Mesothelial cell of epicardium (in vitro differentiated cells): ENCODE results near the gene TSPAN8. TPM values are rescaled to one million over a fixed set of nuclear protein-coding genes. Genes with fewer than 3 reads are reported as not detected.
"Not testable (repeated sequence)": the region's sequence is repeated elsewhere in the genome, so short reads cannot be mapped to it uniquely, and the experiment has no call there.

Experiments used
- DNase-seq, 2 experiments: peaks; one replicate each; pipeline ENCODE4 v3.0.0; 2021; ENCODE audit warnings: low spot score in 2 of 2; ENCODE audit not compliant: unreplicated experiment in 2 of 2
- H3K27ac Mint-ChIP-seq: 2 replicates; pipeline ENCODE4 v1.8.0; 2021; ENCODE audit warnings: mixed read lengths
- H3K27me3 Mint-ChIP-seq: 2 replicates; pipeline ENCODE4 v1.8.0; 2021; ENCODE audit warnings: low read depth, mixed read lengths
- H3K36me3 Mint-ChIP-seq: 2 replicates; pipeline ENCODE4 v1.8.0; 2021; ENCODE audit warnings: mixed read lengths
- H3K4me1 Mint-ChIP-seq: 2 replicates; pipeline ENCODE4 v1.8.0; 2021; ENCODE audit warnings: mixed read lengths
- H3K4me3 Mint-ChIP-seq: 2 replicates; pipeline ENCODE4 v1.8.0; 2021; ENCODE audit warnings: mild to moderate bottlenecking, moderate library complexity, mixed read lengths
- H3K9me3 Mint-ChIP-seq: 2 replicates; pipeline ENCODE4 v1.8.0; 2021; ENCODE audit warnings: mixed read lengths
- CTCF ChIP-seq: fragments of 200-600 bp; sonication (generic); IDR thresholded peaks from one replicate; pipeline ENCODE4 v1.5.0; 2021; ENCODE audit warnings: antibody characterized with exemption; ENCODE audit not compliant: unreplicated experiment
- total RNA-seq: library from RNA; stranded (reverse); gene quantifications from 3 replicates; pipeline ENCODE4 v1.2.1, GENCODE V29; 2021

TSPAN8 gene
- total RNA-seq, 1 donor from 2014 or later: not detected

DNA sequence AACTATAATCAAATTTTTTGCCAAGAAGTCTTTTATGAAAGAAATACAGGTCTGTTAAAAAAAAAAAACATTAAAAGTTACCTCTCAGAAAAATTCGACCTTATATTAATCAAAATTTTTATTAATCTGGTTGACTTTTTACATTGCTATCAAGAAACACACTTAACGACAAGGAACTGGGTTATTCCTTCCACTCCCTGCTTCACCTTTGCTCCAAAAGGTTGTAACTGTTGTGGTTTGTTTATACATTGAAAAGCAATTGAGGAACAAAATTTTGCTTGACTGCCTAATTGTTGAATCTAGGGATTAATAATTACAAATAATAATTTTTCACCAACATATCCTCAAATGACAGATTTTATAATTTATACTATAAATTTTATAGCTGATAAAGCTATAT is 28.4 kb downstream of the TSPAN8 start:
- no peak for TF ChIP-seq CTCF
- Mint-ChIP-seq H3K27me3 (peaks cover 10% of the 10 kb centered on the region), H3K9me3 (no peaks in the 10 kb centered on the region), H3K27ac (no peak overlapping the region), H3K4me3 (no peak overlapping the region), H3K36me3 (no peaks in the 10 kb centered on the region), H3K4me1 (peaks cover 5% of the 10 kb centered on the region)
- no peak for DNase-seq

DNA sequence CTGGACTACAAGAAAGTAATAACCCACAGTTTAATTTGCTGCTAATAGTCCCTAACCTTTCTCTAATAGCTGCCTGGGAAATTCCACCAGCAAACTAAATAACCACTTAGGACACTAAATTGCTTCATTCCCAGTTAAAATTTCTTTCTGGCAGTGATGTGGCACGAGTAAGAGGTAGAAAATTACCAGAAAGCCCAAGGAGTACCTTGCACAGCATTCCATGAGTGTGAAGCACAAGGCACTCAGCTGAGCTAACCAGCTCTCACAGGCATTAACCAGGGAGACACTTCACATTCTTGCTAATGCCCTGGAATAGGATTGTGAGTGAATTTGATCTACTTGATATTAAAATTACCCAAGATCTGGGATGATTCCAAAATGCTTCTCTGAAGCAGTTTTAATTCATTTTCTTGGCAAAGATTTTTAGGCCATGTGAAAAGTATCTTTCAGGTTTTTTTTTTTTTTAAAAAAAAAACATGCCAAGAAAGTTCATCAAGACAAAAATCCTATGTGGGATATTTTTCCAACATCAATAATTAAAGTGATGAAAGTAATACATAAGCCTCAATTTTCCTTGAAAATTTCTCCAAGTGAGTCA is 29.5 kb downstream of the TSPAN8 start:
- Mint-ChIP-seq H3K9me3 (no peaks in the 10 kb centered on the region), H3K4me3 (no peak overlapping the region), H3K27ac (no peak overlapping the region), H3K27me3 (peaks cover 2% of the 10 kb centered on the region), H3K36me3 (no peaks in the 10 kb centered on the region), H3K4me1 (peaks cover 5% of the 10 kb centered on the region)
- no peak for DNase-seq
- TF ChIP-seq CTCF: no peak

GRCh38 chr12:71125949-71126348 is 31.9 kb downstream of the TSPAN8 start:
- no peaks in the 10 kb centered on the region for H3K9me3 Mint-ChIP-seq
- H3K4me1 Mint-ChIP-seq: peaks cover 5% of the 10 kb centered on the region
- H3K4me3 Mint-ChIP-seq: no peak overlapping the region
- TF ChIP-seq CTCF: no peak
- DNase-seq: no peak
- no peak overlapping the region for H3K27ac Mint-ChIP-seq
- H3K36me3 Mint-ChIP-seq: no peaks in the 10 kb centered on the region
- no peaks in the 10 kb centered on the region for H3K27me3 Mint-ChIP-seq

DNA sequence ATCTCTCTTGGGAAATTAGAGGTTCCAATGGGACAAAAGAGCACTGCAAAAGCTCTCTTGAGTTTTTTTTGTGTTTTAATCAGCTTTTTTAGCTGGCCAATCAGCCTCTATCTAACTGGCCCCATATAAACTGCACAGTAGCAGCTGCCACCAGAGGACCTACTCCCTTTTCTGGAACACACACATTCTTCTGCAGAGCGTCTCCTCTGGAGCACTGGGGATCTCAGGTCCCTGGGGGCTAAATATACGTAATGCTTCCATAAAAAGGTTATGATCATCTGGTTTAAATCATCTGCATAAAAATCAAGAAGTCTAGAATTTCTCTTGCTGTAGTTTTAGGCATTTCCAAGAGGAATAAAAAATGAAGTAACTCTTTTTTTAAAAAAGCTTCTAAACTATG is 32.3 kb downstream of the TSPAN8 start:
- H3K4me3 Mint-ChIP-seq: no peak overlapping the region
- H3K36me3 Mint-ChIP-seq: no peaks in the 10 kb centered on the region
- TF ChIP-seq CTCF: no peak
- no peak overlapping the region for H3K27ac Mint-ChIP-seq
- H3K9me3 Mint-ChIP-seq: no peaks in the 10 kb centered on the region
- H3K27me3 Mint-ChIP-seq: no peaks in the 10 kb centered on the region
- DNase-seq: no peak
- peaks cover under 1% of the 10 kb centered on the region for H3K4me1 Mint-ChIP-seq

DNA sequence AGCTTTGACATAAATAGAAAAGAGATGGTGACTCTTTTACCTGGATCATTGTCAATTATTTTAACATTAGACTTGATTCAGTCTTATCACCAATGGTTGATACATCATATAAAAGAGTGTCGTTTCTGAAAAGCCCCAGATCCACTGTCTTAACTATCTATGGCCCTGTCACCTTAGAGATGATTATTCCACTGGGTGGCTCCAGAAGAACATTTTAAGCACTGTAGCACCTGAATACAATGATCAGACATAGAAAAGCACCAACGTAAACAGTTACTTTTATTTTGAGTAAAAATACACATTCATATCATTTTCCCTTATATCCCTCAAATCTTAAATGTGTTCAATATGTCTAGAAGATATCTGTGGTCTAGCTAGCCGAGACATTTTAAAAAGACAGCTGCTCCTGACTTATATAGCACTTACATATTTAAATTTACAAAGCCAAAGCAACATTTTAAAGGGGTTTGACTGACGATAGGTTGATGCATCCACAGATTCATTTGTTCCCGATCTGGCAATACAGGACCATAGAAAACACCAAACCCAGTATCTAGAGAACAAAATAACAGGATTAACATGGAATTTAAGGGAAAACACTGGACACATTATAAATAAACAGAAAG is 32.9 kb downstream of the TSPAN8 start:
- no peak for TF ChIP-seq CTCF
- no peaks in the 10 kb centered on the region for H3K36me3 Mint-ChIP-seq
- no peaks in the 10 kb centered on the region for H3K4me1 Mint-ChIP-seq
- no peak overlapping the region for H3K27ac Mint-ChIP-seq
- DNase-seq: no peak
- no peaks in the 10 kb centered on the region for H3K9me3 Mint-ChIP-seq
- H3K4me3 Mint-ChIP-seq: no peak overlapping the region
- H3K27me3 Mint-ChIP-seq: no peaks in the 10 kb centered on the region

DNA sequence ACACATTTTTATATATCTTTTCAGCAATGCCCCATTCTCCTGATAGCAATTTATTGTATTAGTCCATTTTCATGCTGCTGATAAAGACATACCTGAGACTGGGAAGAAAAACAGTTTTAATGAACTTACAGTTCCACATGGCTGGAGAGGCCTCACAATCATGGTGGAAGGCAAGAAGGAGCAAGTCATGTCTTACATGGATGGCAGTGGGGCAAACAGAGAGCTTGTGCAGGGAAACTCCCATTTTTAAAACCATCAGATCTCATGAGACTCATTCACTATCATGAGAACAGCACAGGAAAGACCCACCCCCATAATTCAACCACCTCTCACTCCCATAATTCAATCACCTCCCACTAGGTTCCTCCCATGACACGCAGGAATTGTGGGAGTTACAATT is 44.7 kb downstream of the TSPAN8 start:
- H3K4me1 Mint-ChIP-seq, H3K4me3 Mint-ChIP-seq, DNase-seq, H3K27me3 Mint-ChIP-seq, H3K27ac Mint-ChIP-seq, H3K36me3 Mint-ChIP-seq: not testable (repeated sequence)
- peaks cover 28% of the 10 kb centered on the region for H3K9me3 Mint-ChIP-seq
